Measurements from ENCODE around the gene MRPL50.

DNA sequence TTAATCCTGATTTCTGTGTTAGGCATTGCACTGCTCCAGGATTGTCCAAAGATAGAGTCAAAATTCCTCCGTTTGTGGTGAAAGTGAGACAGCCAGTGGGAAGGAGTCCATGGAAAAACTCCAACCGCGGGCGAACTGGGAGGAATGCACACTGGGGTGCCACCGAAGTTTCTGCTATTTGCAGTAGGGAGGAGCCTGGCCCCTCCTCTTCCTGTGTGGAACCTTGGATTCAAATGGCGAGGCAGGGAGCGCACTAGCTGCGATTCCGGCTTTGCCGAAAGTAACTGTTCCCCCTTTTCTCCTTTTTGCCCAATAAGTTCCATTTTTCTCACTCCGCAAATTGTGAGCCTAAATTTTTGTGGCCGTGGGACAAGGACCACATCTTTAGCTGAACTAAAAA lies 22.9 kb downstream of the MRPL50 start:
- TF ChIP-seq EP300 (IDR thresholded peaks at IDR 0.05; ENCODE audit: borderline replicate concordance) (no peak), YY1 (IDR thresholded peaks at IDR 0.05; ENCODE audit: low read depth) (no peak), CEBPB (IDR thresholded peaks at IDR 0.05) (no peak), FOXM1 (IDR thresholded peaks at IDR 0.05; ENCODE audit: borderline replicate concordance, low read depth) (no peak), TAF1 (IDR thresholded peaks at IDR 0.05; ENCODE audit: low read depth) (no peak)
- TF ChIP-seq, protein P1, sequence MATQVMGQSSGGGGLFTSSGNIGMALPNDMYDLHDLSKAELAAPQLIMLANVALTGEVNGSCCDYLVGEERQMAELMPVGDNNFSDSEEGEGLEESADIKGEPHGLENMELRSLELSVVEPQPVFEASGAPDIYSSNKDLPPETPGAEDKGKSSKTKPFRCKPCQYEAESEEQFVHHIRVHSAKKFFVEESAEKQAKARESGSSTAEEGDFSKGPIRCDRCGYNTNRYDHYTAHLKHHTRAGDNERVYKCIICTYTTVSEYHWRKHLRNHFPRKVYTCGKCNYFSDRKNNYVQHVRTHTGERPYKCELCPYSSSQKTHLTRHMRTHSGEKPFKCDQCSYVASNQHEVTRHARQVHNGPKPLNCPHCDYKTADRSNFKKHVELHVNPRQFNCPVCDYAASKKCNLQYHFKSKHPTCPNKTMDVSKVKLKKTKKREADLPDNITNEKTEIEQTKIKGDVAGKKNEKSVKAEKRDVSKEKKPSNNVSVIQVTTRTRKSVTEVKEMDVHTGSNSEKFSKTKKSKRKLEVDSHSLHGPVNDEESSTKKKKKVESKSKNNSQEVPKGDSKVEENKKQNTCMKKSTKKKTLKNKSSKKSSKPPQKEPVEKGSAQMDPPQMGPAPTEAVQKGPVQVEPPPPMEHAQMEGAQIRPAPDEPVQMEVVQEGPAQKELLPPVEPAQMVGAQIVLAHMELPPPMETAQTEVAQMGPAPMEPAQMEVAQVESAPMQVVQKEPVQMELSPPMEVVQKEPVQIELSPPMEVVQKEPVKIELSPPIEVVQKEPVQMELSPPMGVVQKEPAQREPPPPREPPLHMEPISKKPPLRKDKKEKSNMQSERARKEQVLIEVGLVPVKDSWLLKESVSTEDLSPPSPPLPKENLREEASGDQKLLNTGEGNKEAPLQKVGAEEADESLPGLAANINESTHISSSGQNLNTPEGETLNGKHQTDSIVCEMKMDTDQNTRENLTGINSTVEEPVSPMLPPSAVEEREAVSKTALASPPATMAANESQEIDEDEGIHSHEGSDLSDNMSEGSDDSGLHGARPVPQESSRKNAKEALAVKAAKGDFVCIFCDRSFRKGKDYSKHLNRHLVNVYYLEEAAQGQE (IDR thresholded peaks at IDR 0.05; ENCODE audit: low read depth), result no peak
- TF ChIP-seq, protein P2, sequence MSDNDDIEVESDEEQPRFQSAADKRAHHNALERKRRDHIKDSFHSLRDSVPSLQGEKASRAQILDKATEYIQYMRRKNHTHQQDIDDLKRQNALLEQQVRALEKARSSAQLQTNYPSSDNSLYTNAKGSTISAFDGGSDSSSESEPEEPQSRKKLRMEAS (IDR thresholded peaks at IDR 0.05), result no peak
